Measurements from ENCODE around the gene MRAS.

- TF ChIP-seq CTCF (IDR thresholded peaks at IDR 0.05; ENCODE audit: poor library complexity, severe bottlenecking) = peak; percentile 83
- peak; percentile 66 for TF ChIP-seq MXI1 (conservative IDR thresholded peaks at IDR 0.05; ENCODE audit: poor library complexity, severe bottlenecking)
These were observed 19.0 kb upstream of the MRAS start, which contains the start of gene NME9 for GRCh38 chr3:138329127-138329983.
